HepG2 (cell line): ENCODE data around the gene SIAH2. TPM values are rescaled to one million over a fixed set of nuclear protein-coding genes. Genes with fewer than 3 reads are reported as not detected.

Experiments used
- ATAC-seq: fragments of 200-7000 bp; cut with Tn5 transposase; 3 replicates; pipeline ENCODE4 v1.9.1; 2020; ENCODE audit warnings: mild to moderate bottlenecking, moderate library complexity
- BruUV-seq: library from RNA; stranded (reverse); fragments of 400-500 nt; replicated peaks from 2 replicates; lab custom pipeline; 2021; lab: Mats Ljungman, UMichigan
- CTCF ChIA-PET: fragments of 300-600 bp; formaldehyde crosslinking; extraction: SDS; loops from one replicate; lab custom pipeline; 2021; ENCODE audit warnings: low total read pairs, inconsistent platforms, low intra/inter-chr PET ratio; lab: Yijun Ruan, JAX
- POLR2A ChIA-PET: fragments of 350-600 bp; sonication (Branson Sonifier 250); formaldehyde crosslinking; loops from one replicate; lab custom pipeline; 2020; ENCODE audit warnings: antibody characterized with exemption, inconsistent platforms; lab: Yijun Ruan, JAX
- DNase-seq: peaks from one replicate; pipeline ENCODE4 v3.0.0-alpha.2; 2015; ENCODE audit warnings: low spot score
- FAIRE-seq: peaks from 3 replicates; lab custom pipeline; 2011; peaks lifted over from hg19 to GRCh38; lab: Jason Lieb, UNC
- H2AFZ ChIP-seq: one replicate; pipeline ENCODE4 v1.6.1; 2011; ENCODE audit warnings: low read length, inconsistent platforms
- H3K27ac ChIP-seq: fragments of 300-600 bp; 3 replicates; pipeline ENCODE4 v1.8.0; 2011; ENCODE audit warnings: mixed run types, mild to moderate bottlenecking, mixed read lengths, low read length, inconsistent platforms; ENCODE audit not compliant: insufficient read depth; ENCODE audit errors: extremely low read length
- H3K27me3 ChIP-seq, 2 experiments: fragments of 200-600 bp in 1 of 2; 2 replicates in 1 of 2; 3 replicates in 1 of 2; pipeline versions ENCODE4 v1.6.0 to v1.8.0; 2011; ENCODE audit warnings: low read length in 2 of 2, mild to moderate bottlenecking in 2 of 2, moderate library complexity in 2 of 2, inconsistent platforms in 1 of 2; ENCODE audit not compliant: insufficient read depth in 2 of 2, control insufficient read depth in 1 of 2
- H3K36me3 ChIP-seq, 2 experiments: fragments of 200-600 bp in 1 of 2; replicated peaks in 1 of 2; 2 replicates in 1 of 2; 3 replicates in 1 of 2; pipeline versions ENCODE4 v1.5.1 to v1.8.0; 2011; ENCODE audit warnings: low read length in 2 of 2, inconsistent platforms in 1 of 2; ENCODE audit not compliant: insufficient read depth in 2 of 2, control insufficient read depth in 1 of 2
- H3K4me1 ChIP-seq: 2 replicates; pipeline ENCODE4 v1.5.1; 2012; ENCODE audit warnings: low read length, inconsistent platforms; ENCODE audit not compliant: insufficient read depth
- H3K4me2 ChIP-seq: 2 replicates; pipeline ENCODE4 v1.6.0; 2011; ENCODE audit warnings: low read depth, low read length, inconsistent platforms
- H3K4me3 ChIP-seq, 3 experiments: fragments of 200-600 bp in 1 of 3; sonication (generic), shearing (Covaris generic) in 1 of 3; replicated peaks in 1 of 3; 2 replicates each; pipeline ENCODE4 v1.5.1; 2011 to 2016; ENCODE audit warnings: low read length in 3 of 3, inconsistent platforms in 2 of 3, low read depth in 2 of 3, mild to moderate bottlenecking in 2 of 3, control low read depth in 1 of 3, mixed read lengths in 1 of 3; ENCODE audit not compliant: insufficient read depth in 1 of 3
- H3K79me2 ChIP-seq: one replicate; pipeline ENCODE4 v1.6.1; 2011; ENCODE audit warnings: low read length, inconsistent platforms; ENCODE audit not compliant: insufficient read depth
- H3K9ac ChIP-seq: 2 replicates; pipeline ENCODE4 v1.6.0; 2011; ENCODE audit warnings: mild to moderate bottlenecking, low read depth, low read length, inconsistent platforms; ENCODE audit not compliant: insufficient read depth
- H3K9me3 ChIP-seq: 2 replicates; pipeline ENCODE4 v1.5.1; 2012; ENCODE audit warnings: mild to moderate bottlenecking, low read length
- H4K20me1 ChIP-seq: 2 replicates; pipeline ENCODE4 v1.6.0; 2011; ENCODE audit warnings: inconsistent platforms, mild to moderate bottlenecking, low read length, moderate library complexity; ENCODE audit not compliant: insufficient read depth
- KLF11 ChIP-seq: IDR thresholded peaks from 2 replicates; pipeline ENCODE4 v1.6.1; 2016; ENCODE audit warnings: missing compliant biosample characterization
- KMT2B ChIP-seq: IDR thresholded peaks from 2 replicates; pipeline ENCODE4 v1.6.1; 2016; ENCODE audit warnings: missing genetic modification reagents, missing compliant biosample characterization
- ONECUT2 ChIP-seq: sonication (generic); formaldehyde crosslinking; IDR thresholded peaks from 2 replicates; pipeline ENCODE4 v1.4.0; 2020; ENCODE audit warnings: missing genetic modification reagents
- RBAK ChIP-seq: sonication (generic); formaldehyde crosslinking; IDR thresholded peaks from 2 replicates; pipeline ENCODE4 v1.5.1; 2020; ENCODE audit warnings: mild to moderate bottlenecking, missing genetic modification reagents
- SALL2 ChIP-seq: sonication (generic); formaldehyde crosslinking; IDR thresholded peaks from 2 replicates; pipeline ENCODE4 v1.8.1; 2023; ENCODE audit warnings: mild to moderate bottlenecking, missing genetic modification reagents, inconsistent platforms
- ZNF776 ChIP-seq: sonication (generic); formaldehyde crosslinking; IDR thresholded peaks from 2 replicates; pipeline ENCODE4 v1.4.0; 2020; ENCODE audit warnings: mild to moderate bottlenecking, missing genetic modification reagents
- WGBS: methylation state at CpG from one replicate; pipeline ENCODE4 v1.1.6; 2017; ENCODE audit warnings: low lambda C conversion rate; 5-methylcytosine and 5-hydroxymethylcytosine counted together
- in situ Hi-C: cut with HindIII; loops from 2 replicates; pipeline ENCODE4 v1.10.0; 2017; ENCODE audit warnings: low pct_unique_long_range_greater_than_20kb; ENCODE audit not compliant: extremely low pct_ligation_motif_present
- intact Hi-C: fragments of 100-400 bp; cut with micrococcal nuclease; formaldehyde crosslinking; loops from one replicate; pipeline ENCODE4 v1.10.0; 2022; ENCODE audit not compliant: unreplicated experiment
- polyA plus RNA-seq, 8 experiments: library from polyadenylated mRNA; depleted of rRNA in 3 of 8; stranded (reverse) in 7 of 8; unstranded in 1 of 8; fragments of >200 nt; fragmentation: Illumina TruSeq in 4 of 8; extraction: Trizol in 4 of 8; gene quantifications; 2 replicates each; pipeline versions ENCODE4 v1.2.1 to v1.2.3, GENCODE V29; 2011 to 2016; ENCODE audit warnings: low read depth in 4 of 8, missing spikeins in 1 of 8, mixed read lengths in 1 of 8; ENCODE audit not compliant: insufficient read depth in 1 of 8
- total RNA-seq, 5 experiments: library from RNA; depleted of rRNA; stranded (reverse); fragments of >200 nt; fragmentation: Illumina TruSeq; extraction: Trizol; gene quantifications; 2 replicates each; pipeline ENCODE4 v1.2.3, GENCODE V29; 2016; ENCODE audit warnings: low read depth in 1 of 5
- TF ChIP-seq, protein P1 (sequence below): sonication (generic); formaldehyde crosslinking; IDR thresholded peaks from 2 replicates; pipeline ENCODE4 v1.4.0; 2020; ENCODE audit warnings: missing genetic modification reagents, borderline replicate concordance
- TF ChIP-seq, protein P2 (sequence below): sonication (generic); formaldehyde crosslinking; IDR thresholded peaks from 2 replicates; pipeline ENCODE4 v1.4.0; 2020; ENCODE audit warnings: missing genetic modification reagents
- TF ChIP-seq, protein P3 (sequence below): sonication (generic); formaldehyde crosslinking; IDR thresholded peaks from 2 replicates; pipeline ENCODE4 v1.8.0; 2022; ENCODE audit warnings: mild to moderate bottlenecking, missing genetic modification reagents; ENCODE audit not compliant: insufficient replicate concordance
- TF ChIP-seq, protein P4 (sequence below): sonication (generic); formaldehyde crosslinking; IDR thresholded peaks from 2 replicates; pipeline ENCODE4 v1.8.0; 2022; ENCODE audit warnings: low read depth, missing genetic modification reagents

The SIAH2 gene
- total and polyA plus RNA-seq, 2 of the 13 experiments (the other 11 are each of a cell fraction or from before 2014, with no cell fraction given) = 71.8 to 117 TPM

DNA sequence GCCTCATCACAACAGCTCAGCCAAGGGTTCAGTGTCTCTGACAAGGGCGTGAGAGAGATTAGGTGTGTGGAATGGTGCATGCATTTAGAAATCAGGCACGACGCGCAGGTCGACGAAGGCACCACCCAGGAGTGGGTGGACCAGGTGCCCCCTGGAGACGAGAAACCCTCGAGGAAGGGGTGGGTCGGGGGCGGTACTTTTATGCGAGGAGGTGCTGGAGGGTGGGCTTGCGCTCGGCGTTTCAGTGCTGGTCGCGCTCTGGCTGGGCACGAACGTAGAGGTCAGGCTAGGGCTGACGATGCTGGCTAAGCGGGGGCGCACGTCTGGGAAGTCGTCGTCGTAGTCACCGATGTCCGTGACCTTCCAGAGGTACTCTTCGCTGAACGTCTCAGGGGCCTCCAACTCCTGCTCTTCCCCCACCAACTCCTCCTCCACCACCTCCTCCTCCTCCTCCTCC, 59.6 kb downstream of the SIAH2 start:
- H3K9me3 ChIP-seq = no peaks in the 10 kb centered on the region
- no peaks in the 10 kb centered on the region for H4K20me1 ChIP-seq
- H3K36me3 ChIP-seq = no peaks in the 10 kb centered on the region
- H3K4me1 ChIP-seq = peaks cover 9% of the 10 kb centered on the region
- TSS peak; percentile 94 for BruUV-seq
- H3K27ac ChIP-seq = peak overlapping the region; percentile 84
- WGBS = 6% methylated on average over 4 of the region's 29 CpGs
- H3K27me3 ChIP-seq = no peaks in the 10 kb centered on the region; a peak in 1 of 5 replicates
- H2AFZ ChIP-seq = no peak overlapping the region
- ChIA-PET POLR2A (interaction anchor here (0.6 to 1.8 kb wide), 10 partner anchors 9 to 1300 kb away, joined by 3 to 14 read pairs (median 4); partner anchors contain the start of genes SELENOT and SIAH2), CTCF (no interaction called here)
- DNase-seq (no peak), FAIRE-seq (no peak), ATAC-seq (peak; percentile 51)
- no peaks in the 10 kb centered on the region for H3K79me2 ChIP-seq
- intact Hi-C loops (loop anchor here (10.0 kb wide), 1 partner anchor 159 kb away; the partner anchor contains the start of genes EIF2A and SERP1), in situ Hi-C loops (no loop called here)
- H3K9ac ChIP-seq = peak overlapping the region; percentile 78
- peak overlapping the region; percentile 74 to 80 (median 76) for H3K4me3 ChIP-seq
- H3K4me2 ChIP-seq = peak overlapping the region; percentile 90
- TF ChIP-seq KMT2B (CRISPR knock-in tag) (no peak), RBAK (no peak), ONECUT2 (CRISPR knock-in tag) (no peak), ZNF776 (CRISPR knock-in tag) (peak; percentile 66; the same call in 1 of the 2 replicates), SALL2 (CRISPR knock-in tag) (no peak), KLF11 (CRISPR knock-in tag) (no peak)
- TF ChIP-seq, protein P1, sequence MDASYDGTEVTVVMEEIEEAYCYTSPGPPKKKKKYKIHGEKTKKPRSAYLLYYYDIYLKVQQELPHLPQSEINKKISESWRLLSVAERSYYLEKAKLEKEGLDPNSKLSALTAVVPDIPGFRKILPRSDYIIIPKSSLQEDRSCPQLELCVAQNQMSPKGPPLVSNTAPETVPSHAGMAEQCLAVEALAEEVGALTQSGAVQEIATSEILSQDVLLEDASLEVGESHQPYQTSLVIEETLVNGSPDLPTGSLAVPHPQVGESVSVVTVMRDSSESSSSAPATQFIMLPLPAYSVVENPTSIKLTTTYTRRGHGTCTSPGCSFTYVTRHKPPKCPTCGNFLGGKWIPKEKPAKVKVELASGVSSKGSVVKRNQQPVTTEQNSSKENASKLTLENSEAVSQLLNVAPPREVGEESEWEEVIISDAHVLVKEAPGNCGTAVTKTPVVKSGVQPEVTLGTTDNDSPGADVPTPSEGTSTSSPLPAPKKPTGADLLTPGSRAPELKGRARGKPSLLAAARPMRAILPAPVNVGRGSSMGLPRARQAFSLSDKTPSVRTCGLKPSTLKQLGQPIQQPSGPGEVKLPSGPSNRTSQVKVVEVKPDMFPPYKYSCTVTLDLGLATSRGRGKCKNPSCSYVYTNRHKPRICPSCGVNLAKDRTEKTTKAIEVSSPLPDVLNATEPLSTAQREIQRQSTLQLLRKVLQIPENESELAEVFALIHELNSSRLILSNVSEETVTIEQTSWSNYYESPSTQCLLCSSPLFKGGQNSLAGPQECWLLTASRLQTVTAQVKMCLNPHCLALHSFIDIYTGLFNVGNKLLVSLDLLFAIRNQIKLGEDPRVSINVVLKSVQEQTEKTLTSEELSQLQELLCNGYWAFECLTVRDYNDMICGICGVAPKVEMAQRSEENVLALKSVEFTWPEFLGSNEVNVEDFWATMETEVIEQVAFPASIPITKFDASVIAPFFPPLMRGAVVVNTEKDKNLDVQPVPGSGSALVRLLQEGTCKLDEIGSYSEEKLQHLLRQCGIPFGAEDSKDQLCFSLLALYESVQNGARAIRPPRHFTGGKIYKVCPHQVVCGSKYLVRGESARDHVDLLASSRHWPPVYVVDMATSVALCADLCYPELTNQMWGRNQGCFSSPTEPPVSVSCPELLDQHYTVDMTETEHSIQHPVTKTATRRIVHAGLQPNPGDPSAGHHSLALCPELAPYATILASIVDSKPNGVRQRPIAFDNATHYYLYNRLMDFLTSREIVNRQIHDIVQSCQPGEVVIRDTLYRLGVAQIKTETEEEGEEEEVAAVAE (CRISPR knock-in tag) = no peak
- TF ChIP-seq, protein P2, sequence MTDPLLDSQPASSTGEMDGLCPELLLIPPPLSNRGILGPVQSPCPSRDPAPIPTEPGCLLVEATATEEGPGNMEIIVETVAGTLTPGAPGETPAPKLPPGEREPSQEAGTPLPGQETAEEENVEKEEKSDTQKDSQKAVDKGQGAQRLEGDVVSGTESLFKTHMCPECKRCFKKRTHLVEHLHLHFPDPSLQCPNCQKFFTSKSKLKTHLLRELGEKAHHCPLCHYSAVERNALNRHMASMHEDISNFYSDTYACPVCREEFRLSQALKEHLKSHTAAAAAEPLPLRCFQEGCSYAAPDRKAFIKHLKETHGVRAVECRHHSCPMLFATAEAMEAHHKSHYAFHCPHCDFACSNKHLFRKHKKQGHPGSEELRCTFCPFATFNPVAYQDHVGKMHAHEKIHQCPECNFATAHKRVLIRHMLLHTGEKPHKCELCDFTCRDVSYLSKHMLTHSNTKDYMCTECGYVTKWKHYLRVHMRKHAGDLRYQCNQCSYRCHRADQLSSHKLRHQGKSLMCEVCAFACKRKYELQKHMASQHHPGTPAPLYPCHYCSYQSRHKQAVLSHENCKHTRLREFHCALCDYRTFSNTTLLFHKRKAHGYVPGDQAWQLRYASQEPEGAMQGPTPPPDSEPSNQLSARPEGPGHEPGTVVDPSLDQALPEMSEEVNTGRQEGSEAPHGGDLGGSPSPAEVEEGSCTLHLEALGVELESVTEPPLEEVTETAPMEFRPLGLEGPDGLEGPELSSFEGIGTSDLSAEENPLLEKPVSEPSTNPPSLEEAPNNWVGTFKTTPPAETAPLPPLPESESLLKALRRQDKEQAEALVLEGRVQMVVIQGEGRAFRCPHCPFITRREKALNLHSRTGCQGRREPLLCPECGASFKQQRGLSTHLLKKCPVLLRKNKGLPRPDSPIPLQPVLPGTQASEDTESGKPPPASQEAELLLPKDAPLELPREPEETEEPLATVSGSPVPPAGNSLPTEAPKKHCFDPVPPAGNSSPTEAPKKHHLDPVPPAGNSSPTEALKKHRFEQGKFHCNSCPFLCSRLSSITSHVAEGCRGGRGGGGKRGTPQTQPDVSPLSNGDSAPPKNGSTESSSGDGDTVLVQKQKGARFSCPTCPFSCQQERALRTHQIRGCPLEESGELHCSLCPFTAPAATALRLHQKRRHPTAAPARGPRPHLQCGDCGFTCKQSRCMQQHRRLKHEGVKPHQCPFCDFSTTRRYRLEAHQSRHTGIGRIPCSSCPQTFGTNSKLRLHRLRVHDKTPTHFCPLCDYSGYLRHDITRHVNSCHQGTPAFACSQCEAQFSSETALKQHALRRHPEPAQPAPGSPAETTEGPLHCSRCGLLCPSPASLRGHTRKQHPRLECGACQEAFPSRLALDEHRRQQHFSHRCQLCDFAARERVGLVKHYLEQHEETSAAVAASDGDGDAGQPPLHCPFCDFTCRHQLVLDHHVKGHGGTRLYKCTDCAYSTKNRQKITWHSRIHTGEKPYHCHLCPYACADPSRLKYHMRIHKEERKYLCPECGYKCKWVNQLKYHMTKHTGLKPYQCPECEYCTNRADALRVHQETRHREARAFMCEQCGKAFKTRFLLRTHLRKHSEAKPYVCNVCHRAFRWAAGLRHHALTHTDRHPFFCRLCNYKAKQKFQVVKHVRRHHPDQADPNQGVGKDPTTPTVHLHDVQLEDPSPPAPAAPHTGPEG (CRISPR knock-in tag) = no peak
- TF ChIP-seq, protein P3, sequence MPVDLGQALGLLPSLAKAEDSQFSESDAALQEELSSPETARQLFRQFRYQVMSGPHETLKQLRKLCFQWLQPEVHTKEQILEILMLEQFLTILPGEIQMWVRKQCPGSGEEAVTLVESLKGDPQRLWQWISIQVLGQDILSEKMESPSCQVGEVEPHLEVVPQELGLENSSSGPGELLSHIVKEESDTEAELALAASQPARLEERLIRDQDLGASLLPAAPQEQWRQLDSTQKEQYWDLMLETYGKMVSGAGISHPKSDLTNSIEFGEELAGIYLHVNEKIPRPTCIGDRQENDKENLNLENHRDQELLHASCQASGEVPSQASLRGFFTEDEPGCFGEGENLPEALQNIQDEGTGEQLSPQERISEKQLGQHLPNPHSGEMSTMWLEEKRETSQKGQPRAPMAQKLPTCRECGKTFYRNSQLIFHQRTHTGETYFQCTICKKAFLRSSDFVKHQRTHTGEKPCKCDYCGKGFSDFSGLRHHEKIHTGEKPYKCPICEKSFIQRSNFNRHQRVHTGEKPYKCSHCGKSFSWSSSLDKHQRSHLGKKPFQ (CRISPR knock-in tag) = peak; percentile 41
- TF ChIP-seq, protein P4, sequence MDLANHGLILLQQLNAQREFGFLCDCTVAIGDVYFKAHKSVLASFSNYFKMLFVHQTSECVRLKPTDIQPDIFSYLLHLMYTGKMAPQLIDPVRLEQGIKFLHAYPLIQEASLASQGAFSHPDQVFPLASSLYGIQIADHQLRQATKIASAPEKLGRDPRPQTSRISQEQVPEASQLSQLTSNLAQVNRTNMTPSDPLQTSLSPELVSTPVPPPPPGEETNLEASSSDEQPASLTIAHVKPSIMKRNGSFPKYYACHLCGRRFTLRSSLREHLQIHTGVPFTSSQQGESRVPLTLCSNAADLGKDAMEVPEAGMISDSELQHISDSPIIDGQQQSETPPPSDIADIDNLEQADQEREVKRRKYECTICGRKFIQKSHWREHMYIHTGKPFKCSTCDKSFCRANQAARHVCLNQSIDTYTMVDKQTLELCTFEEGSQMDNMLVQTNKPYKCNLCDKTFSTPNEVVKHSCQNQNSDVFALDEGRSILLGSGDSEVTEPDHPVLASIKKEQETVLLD (CRISPR knock-in tag) = no peak
